H9 (cell line): Measurements from ENCODE around the gene ADRM1. TPM values are rescaled to one million over a fixed set of nuclear protein-coding genes. Genes with fewer than 3 reads are reported as not detected.

Source experiments
- DNase-seq: peaks from one replicate; pipeline ENCODE4 v3.0.0-alpha.2; 2017
- H2AFZ ChIP-seq: one replicate; pipeline ENCODE4 v1.6.1; 2013; ENCODE audit warnings: mild to moderate bottlenecking, low read length, control low read depth, moderate library complexity
- H2AK5ac ChIP-seq: 2 replicates; pipeline ENCODE4 v1.6.1; 2013; ENCODE audit warnings: low read length, control low read depth, mixed read lengths; ENCODE audit not compliant: insufficient read length
- H2BK120ac ChIP-seq: one replicate; pipeline ENCODE4 v1.6.1; 2013; ENCODE audit warnings: low read depth, mild to moderate bottlenecking, low read length, control low read depth, inconsistent platforms; ENCODE audit not compliant: poor library complexity, severe bottlenecking
- H2BK12ac ChIP-seq: 2 replicates; pipeline ENCODE4 v1.6.1; 2013; ENCODE audit warnings: low read length, control low read depth, mixed read lengths, low read depth; ENCODE audit not compliant: insufficient read length
- H2BK15ac ChIP-seq: 2 replicates; pipeline ENCODE4 v1.6.1; 2013; ENCODE audit warnings: low read depth, low read length, control low read depth
- H2BK20ac ChIP-seq: one replicate; pipeline ENCODE4 v1.6.1; 2013; ENCODE audit warnings: low read depth, mild to moderate bottlenecking, low read length, control low read depth, inconsistent platforms; ENCODE audit not compliant: poor library complexity, severe bottlenecking
- H2BK5ac ChIP-seq: 2 replicates; pipeline ENCODE4 v1.6.1; 2013; ENCODE audit warnings: low read length, control low read depth, mixed read lengths; ENCODE audit not compliant: insufficient read length
- H3K14ac ChIP-seq: 2 replicates; pipeline ENCODE4 v1.6.1; 2013; ENCODE audit warnings: low read length, control low read depth; ENCODE audit not compliant: insufficient read depth
- H3K18ac ChIP-seq: 2 replicates; pipeline ENCODE4 v1.6.1; 2013; ENCODE audit warnings: low read depth, mild to moderate bottlenecking, mixed read lengths, low read length, control low read depth; ENCODE audit not compliant: insufficient read length
- H3K23ac ChIP-seq: 2 replicates; pipeline ENCODE4 v1.6.1; 2013; ENCODE audit warnings: low read length, control low read depth, mixed read lengths, low read depth; ENCODE audit not compliant: insufficient read length
- H3K23me2 ChIP-seq: 2 replicates; pipeline ENCODE4 v1.6.1; 2013; ENCODE audit warnings: low read depth, mild to moderate bottlenecking, mixed read lengths, low read length, control low read depth; ENCODE audit not compliant: insufficient read length, poor library complexity, severe bottlenecking
- H3K27ac ChIP-seq: 2 replicates; pipeline ENCODE4 v1.5.1; 2013; ENCODE audit warnings: low read length, control low read depth, mixed read lengths, low read depth; ENCODE audit not compliant: insufficient read length
- H3K27me3 ChIP-seq: 2 replicates; pipeline ENCODE4 v1.6.1; 2013; ENCODE audit warnings: low read length, control low read depth, inconsistent platforms; ENCODE audit not compliant: insufficient read depth
- H3K4ac ChIP-seq: 2 replicates; pipeline ENCODE4 v1.6.1; 2013; ENCODE audit warnings: low read depth, mild to moderate bottlenecking, control low read depth, inconsistent platforms, low read length, moderate library complexity
- H3K4me1 ChIP-seq: 2 replicates; pipeline ENCODE4 v1.6.1; 2013; ENCODE audit warnings: low read length, control low read depth, inconsistent platforms; ENCODE audit not compliant: insufficient read depth
- H3K4me2 ChIP-seq: 2 replicates; pipeline ENCODE4 v1.6.1; 2013; ENCODE audit warnings: low read length, control low read depth, mixed read lengths; ENCODE audit not compliant: insufficient read length, insufficient read depth
- H3K56ac ChIP-seq: 2 replicates; pipeline ENCODE4 v1.6.1; 2013; ENCODE audit warnings: low read depth, mild to moderate bottlenecking, mixed read lengths, low read length, control low read depth; ENCODE audit not compliant: insufficient read length
- H3K79me1 ChIP-seq: 2 replicates; pipeline ENCODE4 v1.6.1; 2013; ENCODE audit warnings: low read depth, mild to moderate bottlenecking, moderate library complexity, low read length, control low read depth, inconsistent platforms; ENCODE audit not compliant: insufficient read depth, poor library complexity, severe bottlenecking
- H3K79me2 ChIP-seq: 2 replicates; pipeline ENCODE4 v1.6.1; 2013; ENCODE audit warnings: low read length, control low read depth, inconsistent platforms; ENCODE audit not compliant: insufficient read depth
- H3K9ac ChIP-seq: 2 replicates; pipeline ENCODE4 v1.6.1; 2013; ENCODE audit warnings: low read length, control low read depth, mixed read lengths; ENCODE audit not compliant: insufficient read length; ENCODE audit errors: extremely low read depth
- H3K9me3 ChIP-seq: one replicate; pipeline ENCODE4 v1.6.1; 2013; ENCODE audit warnings: low read depth, low read length, inconsistent platforms; ENCODE audit not compliant: control insufficient read depth
- H3T11ph ChIP-seq: one replicate; pipeline ENCODE4 v1.6.1; 2013; ENCODE audit warnings: mild to moderate bottlenecking, low read length, control low read depth, inconsistent platforms
- H4K20me1 ChIP-seq: one replicate; pipeline ENCODE4 v1.6.1; 2013; ENCODE audit not compliant: control insufficient read depth, insufficient read length, insufficient read depth
- H4K5ac ChIP-seq: 2 replicates; pipeline ENCODE4 v1.6.1; 2013; ENCODE audit warnings: low read depth, mild to moderate bottlenecking, mixed read lengths, low read length, control low read depth; ENCODE audit not compliant: insufficient read length
- H4K8ac ChIP-seq: replicated peaks from 2 replicates; pipeline ENCODE4 v1.6.1; 2013; ENCODE audit warnings: low read length, control low read depth, mixed read lengths, low read depth; ENCODE audit not compliant: insufficient read length
- H4K91ac ChIP-seq: 2 replicates; pipeline ENCODE4 v1.6.1; 2013; ENCODE audit warnings: low read depth, mild to moderate bottlenecking, moderate library complexity, mixed read lengths, low read length, control low read depth; ENCODE audit not compliant: insufficient read length
- H3K27ac Mint-ChIP-seq, 3 experiments: 2 replicates in 2 of 3; 3 replicates in 1 of 3; pipeline ENCODE4 v1.8.0; 2020 to 2021; ENCODE audit warnings: mixed read lengths in 3 of 3, mild to moderate bottlenecking in 1 of 3, moderate library complexity in 1 of 3
- H3K27me3 Mint-ChIP-seq: 2 replicates; pipeline ENCODE4 v1.8.0; 2021; ENCODE audit warnings: low read depth, mild to moderate bottlenecking, moderate library complexity, mixed read lengths
- H3K36me3 Mint-ChIP-seq, 3 experiments: 2 replicates in 2 of 3; 3 replicates in 1 of 3; pipeline ENCODE4 v1.8.0; 2020 to 2021; ENCODE audit warnings: low read depth in 3 of 3, mixed read lengths in 3 of 3; ENCODE audit not compliant: insufficient read depth in 1 of 3
- H3K4me1 Mint-ChIP-seq, 2 experiments: 2 replicates each; pipeline ENCODE4 v1.8.0; 2020; ENCODE audit warnings: mixed read lengths in 2 of 2
- H3K4me3 Mint-ChIP-seq, 2 experiments: 2 replicates in 1 of 2; 3 replicates in 1 of 2; pipeline ENCODE4 v1.8.0; 2020 to 2021; ENCODE audit warnings: mild to moderate bottlenecking in 2 of 2, mixed read lengths in 2 of 2, moderate library complexity in 1 of 2
- H3K9me3 Mint-ChIP-seq, 2 experiments: 2 replicates in 1 of 2; 3 replicates in 1 of 2; pipeline ENCODE4 v1.8.0; 2020; ENCODE audit warnings: mild to moderate bottlenecking in 2 of 2, mixed read lengths in 2 of 2, moderate library complexity in 1 of 2
- WGBS: extraction: QIAGEN DNeasy Blood & Tissue Kit; methylation state at CpG from one replicate; pipeline ENCODE4 v1.1.7; 2013; ENCODE audit warnings: missing lambda C conversion rate, low lambda C conversion rate, mixed read lengths; ENCODE audit not compliant: insufficient read length; ENCODE audit errors: extremely low coverage; 5-methylcytosine and 5-hydroxymethylcytosine counted together
- total RNA-seq: library from RNA; stranded (reverse); gene quantifications from 2 replicates; pipeline ENCODE4 v1.2.1, GENCODE V29; 2021
- TF ChIP-seq, protein P1 (sequence below): fragments of 200-600 bp; sonication (generic); conservative IDR thresholded peaks from 3 replicates; pipeline ENCODE4 v1.8.0; 2021; ENCODE audit warnings: antibody characterized with exemption, mild to moderate bottlenecking

ADRM1 gene
- total RNA-seq, 1 experiment from 2014 or later, result 153 TPM

- no peak for DNase-seq
- no peaks in the 10 kb centered on the region for H3K4me1 Mint-ChIP-seq
- H3T11ph ChIP-seq, result no peak overlapping the region
Measured at GRCh38 chr20:62268228-62268900, 34.4 kb upstream of the ADRM1 start.

More at GRCh38 chr20:62268228-62268900, 34.4 kb upstream of the ADRM1 start:
- no peak overlapping the region for H3K27ac ChIP-seq
- no peaks in the 10 kb centered on the region for H3K23me2 ChIP-seq
- H3K4me1 ChIP-seq, result no peaks in the 10 kb centered on the region
- H3K79me1 ChIP-seq, result no peaks in the 10 kb centered on the region
- Mint-ChIP-seq H3K4me3 (no peak overlapping the region), H3K27me3 (no peaks in the 10 kb centered on the region; the same call in 1 of the 2 replicates), H3K9me3 (peaks cover 6 to 9% of the 10 kb centered on the region in 2 experiments; a peak in 4 of 5 replicates), H3K36me3 (peaks cover 37 to 52% (median 51%) of the 10 kb centered on the region in 3 experiments), H3K27ac (peak overlapping the region in 1 of 3 experiments; percentile 3; a peak in 1 of 7 replicates)
- no peak overlapping the region for H3K56ac ChIP-seq
- WGBS, result no CpG with 5 or more reads among the region's 7 CpGs
- H4K91ac ChIP-seq, result no peak overlapping the region
- H3K23ac ChIP-seq, result no peak overlapping the region
- peaks cover 5% of the 10 kb centered on the region for H4K20me1 ChIP-seq
- no peaks in the 10 kb centered on the region for H3K27me3 ChIP-seq
- H2BK15ac ChIP-seq, result no peak overlapping the region
- no peaks in the 10 kb centered on the region for H3K79me2 ChIP-seq
- no peak overlapping the region for H3K4ac ChIP-seq
- H3K14ac ChIP-seq, result no peak overlapping the region
- no peak overlapping the region for H2BK12ac ChIP-seq
- H2BK5ac ChIP-seq, result no peak overlapping the region
- no peak overlapping the region for H2BK120ac ChIP-seq
- H4K5ac ChIP-seq, result no peak overlapping the region
- no peaks in the 10 kb centered on the region for H3K9me3 ChIP-seq
- TF ChIP-seq, protein P1, sequence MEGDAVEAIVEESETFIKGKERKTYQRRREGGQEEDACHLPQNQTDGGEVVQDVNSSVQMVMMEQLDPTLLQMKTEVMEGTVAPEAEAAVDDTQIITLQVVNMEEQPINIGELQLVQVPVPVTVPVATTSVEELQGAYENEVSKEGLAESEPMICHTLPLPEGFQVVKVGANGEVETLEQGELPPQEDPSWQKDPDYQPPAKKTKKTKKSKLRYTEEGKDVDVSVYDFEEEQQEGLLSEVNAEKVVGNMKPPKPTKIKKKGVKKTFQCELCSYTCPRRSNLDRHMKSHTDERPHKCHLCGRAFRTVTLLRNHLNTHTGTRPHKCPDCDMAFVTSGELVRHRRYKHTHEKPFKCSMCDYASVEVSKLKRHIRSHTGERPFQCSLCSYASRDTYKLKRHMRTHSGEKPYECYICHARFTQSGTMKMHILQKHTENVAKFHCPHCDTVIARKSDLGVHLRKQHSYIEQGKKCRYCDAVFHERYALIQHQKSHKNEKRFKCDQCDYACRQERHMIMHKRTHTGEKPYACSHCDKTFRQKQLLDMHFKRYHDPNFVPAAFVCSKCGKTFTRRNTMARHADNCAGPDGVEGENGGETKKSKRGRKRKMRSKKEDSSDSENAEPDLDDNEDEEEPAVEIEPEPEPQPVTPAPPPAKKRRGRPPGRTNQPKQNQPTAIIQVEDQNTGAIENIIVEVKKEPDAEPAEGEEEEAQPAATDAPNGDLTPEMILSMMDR, result no peak
- H2BK20ac ChIP-seq, result no peak overlapping the region
- H3K18ac ChIP-seq, result no peak overlapping the region
- no peak overlapping the region for H4K8ac ChIP-seq
- H2AFZ ChIP-seq, result no peak overlapping the region
- no peak overlapping the region for H2AK5ac ChIP-seq
- no peak overlapping the region for H3K4me2 ChIP-seq
- H3K9ac ChIP-seq, result no peak overlapping the region
